HG03135 (cell line): ENCODE data around the gene UBALD2.
"Not testable (repeated sequence)": the region's sequence is repeated elsewhere in the genome, so short reads cannot be mapped to it uniquely, and the experiment has no call there.

ENCODE experiments used
- ATAC-seq: cut with Tn5 transposase; IDR thresholded peaks from one replicate; pipeline ENCODE4 v1.9.1; 2021; ENCODE audit warnings: mild to moderate bottlenecking, moderate library complexity; ENCODE audit not compliant: unreplicated experiment

The UBALD2 gene

GRCh38 chr17:76262732-76263344 is 2.3 kb upstream of the UBALD2 start:
- ATAC-seq, result no peak

DNA sequence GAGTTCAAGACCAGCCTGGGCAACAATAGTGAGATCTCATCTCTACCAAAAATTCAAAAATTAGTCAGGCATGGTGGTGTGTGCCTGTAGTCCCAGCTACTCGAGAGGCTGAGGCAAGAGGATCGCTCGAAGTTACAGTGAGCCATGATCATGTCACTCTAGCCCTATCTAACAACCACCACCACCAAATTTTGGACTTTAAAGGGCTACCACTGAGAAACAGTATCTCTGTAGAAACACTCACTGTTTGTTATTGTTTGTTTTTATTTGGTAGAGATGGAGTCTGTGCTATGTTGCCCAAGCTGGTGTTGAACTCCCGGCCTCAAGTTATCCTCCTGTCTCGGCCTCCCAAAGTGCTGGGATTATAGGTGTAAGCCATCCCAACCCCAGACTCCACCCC is 1.3 kb upstream of the UBALD2 start:
- no peak for ATAC-seq

- ATAC-seq, result no peak
Measured at GRCh38 chr17:76264425-76264754, 758 bp upstream of the UBALD2 start.

DNA sequence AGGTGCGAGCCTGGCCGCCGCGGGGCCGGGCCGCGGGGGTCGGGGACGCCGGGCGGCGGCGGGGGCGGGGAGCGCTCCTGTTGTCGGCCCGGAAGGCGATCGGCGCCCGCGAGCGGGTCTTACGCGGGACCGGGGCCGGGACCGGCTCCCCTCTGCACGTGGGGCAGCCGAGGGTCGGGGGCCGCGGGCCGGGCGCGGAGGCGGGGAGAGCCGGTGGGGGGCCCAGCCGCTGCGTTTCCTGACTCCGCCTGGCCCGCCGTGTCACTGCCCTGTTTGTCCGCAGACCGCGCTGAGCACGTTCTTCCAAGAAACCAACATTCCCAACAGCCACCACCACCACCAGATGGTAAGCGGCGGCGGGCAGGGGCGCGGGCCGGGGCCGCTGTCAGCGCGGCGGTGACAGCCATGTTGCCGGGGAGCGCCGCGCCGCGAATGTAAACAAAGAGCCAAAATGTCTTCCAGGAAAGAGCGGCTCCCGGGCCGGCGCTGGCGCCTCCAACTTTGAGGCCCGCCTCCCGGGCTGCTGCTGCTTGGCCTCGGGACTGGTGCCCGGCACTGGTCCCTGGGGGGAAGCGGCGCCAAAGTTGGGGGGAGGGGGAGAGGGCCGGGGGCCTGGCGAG is 586 bp downstream of the UBALD2 start:
- ATAC-seq, result no peak

- no peak for ATAC-seq
Measured at GRCh38 chr17:76266244-76266938, 1.2 kb downstream of the UBALD2 start.

DNA sequence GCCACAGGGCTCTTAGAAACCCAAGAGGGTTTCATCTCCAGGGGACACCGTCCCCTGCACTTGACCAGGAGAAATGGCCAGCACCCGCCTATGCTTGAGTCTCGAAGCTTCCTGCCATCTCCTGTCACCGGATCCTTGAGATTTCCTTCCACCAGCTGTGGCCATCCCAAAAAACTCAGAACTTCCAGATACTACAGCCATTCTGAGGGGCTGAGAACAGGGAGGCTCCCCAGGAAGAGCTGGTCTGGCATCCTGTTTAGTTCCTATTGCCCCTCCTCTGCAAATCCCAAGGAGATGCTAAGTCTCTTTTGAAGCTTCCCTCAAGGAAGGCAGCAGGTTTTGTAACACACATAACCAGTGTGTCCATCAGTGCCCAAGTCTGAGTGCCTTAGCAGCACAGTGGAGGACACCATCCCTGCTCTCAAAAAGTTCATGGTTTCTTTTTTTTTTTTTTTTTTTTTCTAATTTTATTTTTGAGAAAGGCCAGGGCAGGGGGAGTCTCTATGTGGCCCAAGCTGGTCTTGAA is 2.0 kb downstream of the UBALD2 start:
- ATAC-seq, result no peak

DNA sequence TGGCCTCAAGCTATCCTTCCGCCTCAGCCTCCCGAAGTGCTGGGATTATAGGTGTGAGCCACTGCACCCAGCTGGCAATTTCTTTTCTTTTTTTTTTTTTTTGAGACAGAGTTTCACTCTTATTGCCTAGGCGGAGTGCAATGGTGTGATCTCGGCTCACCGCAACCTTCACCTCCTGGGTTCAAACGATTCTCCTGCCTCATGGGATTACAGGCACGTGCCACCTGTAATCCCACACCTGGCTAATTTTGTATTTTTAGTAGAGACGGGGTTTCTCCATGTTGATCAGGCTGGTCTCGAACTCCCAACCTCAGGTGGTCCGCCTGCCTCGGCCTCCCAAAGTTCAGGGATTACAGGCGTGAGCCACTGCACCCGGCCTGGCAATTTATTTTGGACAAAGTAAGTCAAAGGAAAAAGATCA is 2.4 kb downstream of the UBALD2 start:
- not testable (repeated sequence) for ATAC-seq

GRCh38 chr17:76268015-76268749 is 3.0 kb downstream of the UBALD2 start:
- no peak for ATAC-seq

GRCh38 chr17:76268991-76269981 is 4.1 kb downstream of the UBALD2 start:
- ATAC-seq, result no peak

GRCh38 chr17:76270127-76270592 is 5.0 kb downstream of the UBALD2 start:
- no peak for ATAC-seq

- ATAC-seq, result no peak
Measured at GRCh38 chr17:76270770-76271668, 5.9 kb downstream of the UBALD2 start.

GRCh38 chr17:76271669-76272540 is 6.8 kb downstream of the UBALD2 start:
- peak; percentile 54 for ATAC-seq

DNA sequence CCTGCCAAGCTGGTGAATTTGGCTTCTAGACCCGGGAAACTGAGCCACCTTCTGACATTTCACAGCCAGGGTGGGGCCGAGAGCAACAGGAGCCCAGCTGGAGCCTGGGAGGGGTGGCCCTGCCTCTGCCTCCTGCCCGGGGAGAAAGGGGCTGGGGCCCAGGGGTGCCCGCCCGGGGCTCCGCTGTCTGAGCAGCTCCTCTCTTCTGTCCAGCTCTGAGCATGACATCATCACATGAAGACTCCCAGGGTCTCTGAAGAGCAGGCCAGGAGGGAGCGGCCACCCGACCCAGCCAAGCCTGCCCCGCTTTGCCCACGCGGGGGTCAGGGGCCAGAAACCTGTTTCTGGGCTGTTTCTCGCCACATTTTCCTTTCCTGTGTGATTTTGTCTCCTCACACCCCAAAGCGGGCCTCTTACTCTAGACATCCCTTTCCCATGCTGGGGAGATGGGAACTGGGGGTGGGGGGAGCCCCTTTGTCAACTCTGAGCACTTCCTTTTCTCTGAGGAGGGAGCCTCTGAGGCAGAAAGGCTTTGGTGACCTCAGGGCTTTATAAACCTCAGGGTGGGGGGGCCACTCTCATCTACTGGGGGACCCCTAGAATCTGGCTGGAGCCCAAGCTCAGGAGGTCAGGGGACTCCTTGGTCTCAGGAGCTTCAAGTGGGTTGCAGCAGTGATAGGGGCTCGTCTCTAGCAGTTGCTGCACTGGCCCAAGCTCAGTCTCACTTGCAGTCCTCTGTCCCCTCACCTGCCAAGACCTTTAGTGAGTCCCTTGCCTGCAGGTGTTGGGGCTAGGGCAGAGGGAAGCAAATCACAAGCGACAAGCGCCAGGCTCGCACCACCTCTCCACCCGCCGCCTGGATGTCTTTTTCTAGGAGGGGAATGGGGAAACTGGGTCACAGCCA is 7.6 kb downstream of the UBALD2 start:
- ATAC-seq, result peak; percentile 11

- ATAC-seq, result no peak
Measured at GRCh38 chr17:76273445-76274111, 8.4 kb downstream of the UBALD2 start.

DNA sequence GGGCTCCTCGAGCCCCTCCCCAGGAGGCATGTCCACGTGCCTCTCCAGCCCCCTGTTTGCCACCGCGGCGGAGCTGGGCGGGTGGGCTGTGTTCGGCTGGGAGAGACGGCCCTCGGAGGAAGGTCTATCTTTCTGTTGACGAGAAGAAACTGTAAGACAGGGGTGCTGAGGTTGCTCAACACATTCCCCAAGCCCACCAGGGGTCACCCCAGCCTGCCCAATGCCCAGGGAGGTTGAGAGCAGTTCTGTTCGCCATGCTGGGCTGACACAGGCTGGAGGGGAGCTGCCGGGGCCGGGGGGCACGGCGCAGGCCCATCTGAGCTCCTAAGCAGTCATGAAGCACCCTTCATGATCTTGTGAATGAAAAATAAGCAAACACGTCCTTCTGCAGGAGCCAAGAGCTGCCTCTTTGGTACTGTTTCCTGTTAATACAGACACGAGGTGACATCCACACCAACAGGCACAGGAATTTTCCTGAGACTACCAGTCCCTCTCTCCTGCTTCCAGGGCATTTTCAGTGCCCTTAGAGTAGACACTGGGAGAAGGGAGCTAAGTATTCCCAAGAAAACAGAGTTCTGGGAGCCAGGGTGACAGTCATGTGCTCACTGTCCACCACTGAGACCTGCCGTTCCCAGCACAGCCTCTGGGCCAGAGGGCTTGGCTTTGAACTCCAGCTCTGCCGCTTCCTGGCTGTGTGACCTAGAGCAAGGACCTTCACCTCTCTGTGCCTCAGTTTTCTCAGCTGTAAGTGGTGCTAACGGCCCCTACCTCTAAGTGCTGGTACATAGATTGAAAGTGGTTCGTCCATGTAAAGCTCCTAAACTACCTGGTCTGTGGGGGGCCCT is 9.2 kb downstream of the UBALD2 start:
- no peak for ATAC-seq
